CD4-positive, alpha-beta T cell treated with Interleukin-17A for 4 hours (primary cell): Measurements from ENCODE around the gene ANKS1B.
"Not testable (repeated sequence)": the region's sequence is repeated elsewhere in the genome, so short reads cannot be mapped to it uniquely, and the experiment has no call there.

Experiments
- DNase-seq: peaks from one replicate; pipeline ENCODE4 v3.0.0-alpha.2; 2020; ENCODE audit warnings: mixed read lengths

Gene ANKS1B

DNA sequence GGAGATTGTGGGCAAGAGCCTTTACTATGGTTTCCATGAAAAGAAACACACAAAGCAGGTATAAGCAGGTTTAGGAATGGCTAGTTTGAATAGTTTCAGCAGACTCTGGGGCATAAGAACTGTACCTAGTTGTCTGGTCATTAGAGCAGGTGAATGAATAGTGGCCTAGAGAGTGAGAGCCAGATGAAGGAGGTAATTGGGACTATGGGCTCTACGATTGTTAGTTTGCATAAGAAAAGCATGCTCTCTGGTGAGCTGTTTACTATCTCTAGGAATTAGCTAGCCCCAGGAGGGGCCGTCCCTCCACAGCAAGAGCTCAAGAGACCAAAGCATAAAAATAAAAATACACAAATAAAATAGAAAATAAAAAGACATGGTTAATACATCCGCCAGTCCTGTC, 734.6 kb downstream of the ANKS1B start:
- no peak for DNase-seq

DNA sequence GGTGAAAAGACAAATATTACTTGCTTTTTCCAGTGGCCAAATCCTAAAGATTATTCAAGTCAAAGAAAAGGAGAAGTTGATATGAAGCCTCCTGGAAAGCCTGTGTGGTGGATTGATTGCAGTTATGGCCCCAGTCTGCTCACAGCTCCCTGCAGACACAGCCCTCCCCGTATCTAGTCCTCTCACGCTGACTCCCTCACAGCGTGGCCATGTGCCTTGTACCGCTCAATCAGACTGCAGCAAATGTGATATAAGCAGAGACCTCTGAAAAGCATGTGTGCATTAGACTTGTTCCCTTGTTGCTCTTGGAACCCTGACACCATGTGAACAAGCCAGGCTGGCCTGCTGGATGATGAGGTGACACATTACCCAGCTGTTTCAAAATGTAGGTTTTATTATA, 735.2 kb downstream of the ANKS1B start:
- no peak for DNase-seq

DNA sequence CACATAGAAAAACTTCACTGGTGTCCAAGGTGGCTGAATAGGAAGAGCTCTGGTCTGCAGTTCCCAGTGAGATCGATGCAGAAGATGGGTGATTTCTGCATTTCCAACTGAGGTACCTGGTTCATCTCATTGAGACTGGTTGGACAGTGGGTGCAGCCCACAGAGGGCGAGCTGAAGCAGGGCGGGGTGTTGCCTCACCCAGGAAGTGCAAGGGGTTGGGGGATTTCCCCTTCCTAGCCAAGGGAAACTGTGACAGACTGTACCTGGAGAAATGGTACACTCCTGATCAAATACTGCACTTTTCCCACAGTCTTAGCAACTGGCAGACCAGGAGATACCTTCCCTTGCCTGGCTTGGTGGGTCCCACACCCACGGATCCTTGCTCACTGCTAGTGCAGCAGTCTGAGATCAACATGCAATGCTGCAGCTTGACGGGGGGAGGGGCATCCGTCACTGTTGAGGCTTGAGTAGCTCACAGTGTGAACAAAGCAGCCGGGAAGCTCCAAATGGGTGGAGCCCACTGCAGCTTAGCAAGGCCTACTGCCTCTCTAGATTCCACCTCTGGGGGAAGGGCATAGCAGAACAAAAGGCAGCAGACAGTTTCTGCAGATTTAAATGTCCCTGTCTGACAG, 746.7 kb downstream of the ANKS1B start:
- not testable (repeated sequence) for DNase-seq

DNA sequence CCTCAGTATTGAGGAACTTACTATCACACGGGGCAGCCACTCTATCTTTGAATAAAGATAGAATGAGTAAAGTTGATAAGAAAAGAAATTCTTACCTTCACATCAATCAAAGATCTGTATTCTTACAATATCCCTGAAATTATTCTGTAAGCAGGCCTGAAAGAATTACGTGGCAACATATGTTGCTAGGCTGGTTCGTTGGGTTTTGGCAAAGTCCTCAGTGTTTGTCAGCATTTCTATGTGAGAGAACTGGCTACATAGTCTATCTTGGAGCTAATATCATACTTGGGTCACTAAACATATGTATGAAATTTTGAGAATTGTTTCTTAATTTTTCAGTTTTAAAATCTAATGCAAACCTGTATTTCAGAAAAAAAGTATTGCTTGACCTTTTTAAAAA, 749.4 kb downstream of the ANKS1B start:
- no peak for DNase-seq

DNA sequence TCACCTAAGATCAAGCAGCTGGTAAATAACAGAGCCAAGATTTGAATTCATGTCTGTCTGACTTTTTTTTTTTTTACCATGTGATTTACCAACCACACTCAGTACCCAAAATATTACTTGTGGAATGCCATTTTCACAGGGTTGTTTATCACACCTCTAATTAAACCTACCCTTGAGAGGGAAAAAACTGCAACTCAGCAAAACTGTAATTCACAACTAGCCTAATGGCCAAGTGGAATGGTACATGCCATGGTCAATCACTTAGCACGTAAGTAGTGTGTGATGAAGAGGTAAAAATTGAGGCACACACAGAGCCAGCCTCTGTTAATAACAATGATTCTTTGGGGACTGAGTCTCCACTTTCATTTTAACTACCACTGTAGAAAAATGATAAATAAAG, 750.0 kb downstream of the ANKS1B start:
- DNase-seq: no peak

DNA sequence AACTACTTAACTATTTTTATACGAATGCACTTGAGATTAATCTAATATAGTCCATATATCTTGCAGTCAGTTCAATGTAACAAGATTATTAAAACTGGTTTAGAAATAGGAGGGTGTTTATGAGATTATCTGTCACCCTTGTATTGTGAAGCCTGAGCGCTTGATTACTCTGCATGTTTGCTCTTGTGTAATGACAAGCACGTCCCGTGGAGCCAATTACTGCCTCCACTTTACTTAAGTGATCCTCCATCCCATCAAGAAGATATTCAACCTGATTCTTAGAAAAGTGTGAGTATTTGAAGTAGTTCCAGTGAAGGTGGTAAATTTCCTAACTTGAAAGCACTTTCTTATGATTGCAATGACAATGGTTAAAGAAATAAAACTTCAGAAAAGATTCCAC, 752.4 kb downstream of the ANKS1B start:
- DNase-seq: no peak

DNA sequence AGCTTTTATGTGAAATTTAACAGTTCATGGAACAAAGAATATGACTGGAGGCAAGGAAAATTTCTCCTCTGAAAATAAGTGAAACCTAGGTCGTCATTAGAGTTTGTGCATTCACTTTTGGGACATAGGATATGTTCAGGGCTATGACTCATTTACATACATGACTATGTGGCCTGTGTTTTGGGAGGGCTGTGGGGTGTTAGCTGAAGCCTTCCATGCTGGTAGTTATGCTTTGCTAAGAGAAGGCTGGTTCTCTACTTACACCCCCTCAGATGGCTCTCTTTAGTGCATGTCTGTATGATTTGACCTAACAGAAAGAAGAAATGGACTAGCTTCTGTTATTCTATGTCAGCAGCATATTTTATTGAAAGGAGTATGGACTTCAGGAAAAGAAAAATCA, 753.7 kb downstream of the ANKS1B start:
- DNase-seq: no peak

DNA sequence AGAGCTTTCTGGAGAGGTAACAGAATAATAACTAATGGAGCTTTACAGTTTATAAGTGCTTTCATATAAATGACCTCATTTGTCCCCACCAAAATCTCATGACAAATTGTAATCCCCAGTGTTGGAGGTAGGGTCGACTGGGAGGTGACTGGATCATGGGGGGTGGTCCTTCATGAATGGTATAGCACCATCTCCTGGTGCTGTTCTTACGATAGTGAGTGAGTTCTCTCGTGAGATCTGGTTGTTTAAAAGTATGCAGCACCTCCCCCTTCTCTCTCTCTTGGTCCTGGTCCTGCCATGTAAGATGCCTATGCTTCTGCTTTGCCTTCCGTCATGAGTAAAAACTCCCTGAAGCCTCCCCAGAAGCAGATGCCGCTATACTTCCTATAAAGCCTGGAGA, 760.5 kb downstream of the ANKS1B start:
- DNase-seq: no peak

DNA sequence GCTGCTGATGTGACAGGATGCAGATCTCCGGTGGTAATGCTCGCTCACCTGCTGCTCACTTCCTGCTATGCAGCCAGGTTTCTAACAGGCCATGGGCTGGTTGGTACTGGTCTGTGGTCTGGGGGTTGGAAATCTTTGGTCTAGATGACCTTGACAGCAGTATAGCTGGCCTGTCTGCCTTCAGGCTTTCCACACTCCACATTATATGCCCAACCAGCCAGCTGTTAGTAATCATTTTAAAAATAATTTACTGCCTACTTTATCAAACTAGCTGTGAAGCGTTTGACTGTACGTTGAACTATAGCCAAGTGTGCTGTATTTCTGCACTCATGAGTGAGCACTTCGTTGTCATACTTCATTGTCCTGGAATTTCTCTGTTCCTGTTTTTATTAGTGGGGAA, 761.2 kb downstream of the ANKS1B start:
- DNase-seq: no peak

DNA sequence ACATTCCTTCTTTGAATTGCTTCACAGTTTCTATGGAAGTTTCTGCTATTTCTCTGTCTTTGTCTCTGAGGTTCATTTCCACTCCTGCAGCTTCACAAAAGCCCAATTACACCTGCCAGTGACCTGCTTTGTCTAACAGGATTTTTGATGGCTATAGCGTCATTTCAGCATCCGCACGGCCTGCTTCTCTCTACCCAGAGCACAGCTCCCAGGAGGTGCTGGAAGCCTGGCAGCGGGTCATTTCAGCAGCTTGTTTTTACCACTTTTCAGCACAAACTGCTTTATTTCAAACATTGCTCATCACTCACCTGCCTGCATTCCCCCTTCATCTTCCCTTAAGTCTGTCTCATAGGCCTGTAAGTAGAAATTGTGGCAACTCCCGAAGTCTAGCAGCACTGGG, 771.7 kb downstream of the ANKS1B start:
- no peak for DNase-seq

DNA sequence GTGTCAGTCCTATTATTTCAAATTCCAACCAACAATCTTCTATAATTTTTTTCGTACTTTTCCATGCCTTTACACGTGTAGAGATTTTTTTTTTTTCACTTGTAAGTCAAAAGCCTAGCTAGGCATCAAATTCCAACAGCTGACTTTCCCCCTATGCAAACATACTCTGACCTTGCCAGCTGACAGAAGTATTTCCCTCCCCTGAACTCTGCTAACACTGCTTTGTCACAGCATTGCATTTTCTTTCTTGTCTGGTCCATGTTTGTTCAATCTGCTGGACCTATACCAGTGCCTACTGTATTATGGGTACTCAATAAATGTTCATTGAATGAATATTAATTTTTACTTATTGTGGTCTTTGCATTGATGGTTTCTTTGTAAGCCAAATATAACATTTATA, 772.5 kb downstream of the ANKS1B start:
- no peak for DNase-seq

DNA sequence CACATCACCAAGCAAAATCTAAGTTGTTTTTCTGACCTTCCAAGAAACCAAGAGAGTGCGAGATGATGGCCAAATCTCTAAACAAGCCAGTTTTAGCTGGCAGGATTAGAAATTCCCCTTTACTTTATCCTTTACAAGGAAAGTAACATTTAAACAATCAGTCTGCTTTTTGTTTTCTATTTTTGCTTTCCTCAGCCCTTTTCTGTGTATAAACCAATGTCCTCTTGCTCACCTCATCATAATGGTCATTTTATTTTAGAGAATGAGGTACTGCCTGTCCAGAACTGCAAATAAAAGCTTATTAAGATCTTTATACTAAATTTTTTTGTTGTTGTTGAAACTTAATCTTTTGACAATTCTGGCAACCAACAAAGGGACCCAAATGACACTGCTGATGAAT, 779.6 kb downstream of the ANKS1B start:
- no peak for DNase-seq

DNA sequence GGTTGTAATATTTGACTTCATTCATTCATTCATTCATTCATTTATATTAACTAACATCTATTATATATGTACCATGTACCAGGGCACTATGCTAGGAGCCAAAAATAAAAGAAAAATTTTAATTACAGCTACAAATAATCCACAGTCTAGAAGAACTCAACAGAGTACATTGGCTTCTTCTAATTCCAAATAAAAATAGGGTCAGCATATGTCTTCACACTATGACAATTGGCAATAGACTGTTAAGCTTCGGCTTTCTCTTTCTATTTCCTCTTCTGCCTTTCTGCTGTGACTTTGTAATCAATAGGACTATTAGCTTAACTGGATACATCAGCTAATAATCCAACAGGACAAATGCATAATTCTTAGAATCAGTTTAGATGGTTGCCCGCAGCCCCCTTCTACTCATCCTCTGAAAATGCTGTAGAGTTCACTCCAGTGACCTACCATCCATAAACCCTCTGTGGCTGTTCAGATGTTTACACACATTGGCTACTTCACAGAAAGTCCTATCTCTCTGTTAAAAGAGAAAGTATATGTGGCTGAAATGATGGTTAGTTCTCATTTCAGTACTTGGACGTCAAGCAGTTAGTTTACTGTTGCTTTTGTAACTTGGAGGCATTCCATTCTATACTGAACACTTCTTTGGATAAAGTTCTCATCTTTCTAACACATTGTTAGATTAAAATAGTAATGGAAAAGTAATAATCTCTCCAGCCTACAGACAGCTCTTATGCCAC, 782.7 kb downstream of the ANKS1B start:
- no peak for DNase-seq

DNA sequence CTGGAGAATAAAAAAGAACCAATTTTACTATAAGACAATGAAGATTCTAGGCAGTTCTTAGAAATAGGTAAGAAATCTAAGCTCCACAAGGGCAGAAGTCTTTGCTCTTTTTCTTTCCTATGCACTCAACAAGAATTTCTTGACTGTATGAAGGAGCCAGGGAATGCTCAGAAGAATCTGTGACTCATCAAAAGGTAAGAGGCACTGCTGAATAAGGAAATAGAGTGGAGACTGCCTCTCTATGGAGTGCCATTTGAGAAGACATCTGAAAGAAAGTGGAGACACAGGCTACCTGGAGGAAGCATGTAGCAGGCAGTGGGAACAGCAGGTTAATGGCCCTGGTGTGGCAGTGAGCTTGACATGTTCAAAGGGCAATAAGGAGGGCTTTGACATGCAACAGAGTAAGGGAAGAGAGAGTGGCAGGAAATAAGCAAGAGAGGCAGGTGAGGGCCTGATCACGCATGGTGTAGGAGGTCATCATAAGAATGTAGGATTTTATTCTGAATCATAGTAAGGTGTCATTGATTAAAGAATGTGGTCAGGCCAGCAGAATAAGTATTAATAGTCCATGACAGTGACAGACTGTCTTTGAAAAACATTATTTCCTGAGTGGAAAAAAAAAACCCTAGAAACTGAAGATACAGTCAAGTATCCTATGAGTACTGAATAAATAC, 783.9 kb downstream of the ANKS1B start:
- no peak for DNase-seq

DNA sequence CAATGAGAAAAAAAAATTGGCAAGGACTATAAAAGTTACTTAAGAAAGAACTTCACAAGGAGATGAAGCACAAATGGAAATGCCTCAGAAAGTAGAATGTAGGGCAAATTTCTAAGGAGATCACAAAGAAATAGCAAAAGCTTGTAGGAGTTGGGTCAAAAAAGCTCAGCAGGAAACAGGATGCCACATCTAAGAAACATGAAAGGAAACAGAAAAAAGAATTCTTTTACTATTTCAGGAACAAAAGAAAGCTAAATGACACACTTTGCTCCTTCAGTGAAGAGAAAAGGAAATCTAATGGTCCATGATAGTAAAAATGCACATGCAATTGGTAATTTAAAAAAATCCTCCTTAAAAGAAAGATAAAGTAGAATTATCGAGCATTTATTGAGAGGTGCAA, 789.3 kb downstream of the ANKS1B start:
- DNase-seq: no peak

DNA sequence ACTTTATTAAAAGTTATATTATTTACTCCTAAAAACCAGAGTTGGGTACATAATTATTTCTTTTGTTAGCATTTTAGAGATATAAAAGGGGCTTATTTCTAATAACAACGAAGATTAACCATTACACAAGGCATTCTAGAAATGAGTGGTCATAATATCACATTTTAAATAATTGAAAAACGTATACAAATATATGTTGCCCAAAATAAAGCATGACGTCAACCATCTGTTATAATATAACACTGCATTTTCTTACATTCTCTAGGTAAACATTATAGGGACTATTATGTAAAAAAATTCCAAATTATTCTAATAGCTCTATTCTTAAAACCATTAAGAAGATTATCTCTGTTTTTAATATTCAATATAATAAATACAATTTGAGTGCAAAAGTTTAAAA, 792.2 kb downstream of the ANKS1B start:
- DNase-seq: no peak

DNA sequence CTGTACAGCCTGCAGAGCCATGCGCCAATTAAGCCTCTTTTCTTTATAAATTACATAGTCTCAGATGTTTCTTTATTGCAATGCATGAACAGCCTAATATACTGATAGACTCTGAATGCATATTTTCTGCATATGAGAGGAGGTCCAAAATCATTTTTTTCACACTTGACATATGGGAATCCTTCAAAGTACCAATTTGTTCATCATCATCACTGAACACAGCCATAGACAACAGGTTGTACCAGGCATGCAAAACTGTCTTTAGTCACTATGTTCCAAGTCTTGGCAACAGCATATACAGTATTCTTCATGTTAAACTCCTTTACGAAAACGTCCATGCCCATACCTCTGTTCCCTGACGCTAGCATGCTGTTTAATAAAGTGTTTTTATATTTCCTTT, 807.9 kb downstream of the ANKS1B start:
- no peak for DNase-seq

DNA sequence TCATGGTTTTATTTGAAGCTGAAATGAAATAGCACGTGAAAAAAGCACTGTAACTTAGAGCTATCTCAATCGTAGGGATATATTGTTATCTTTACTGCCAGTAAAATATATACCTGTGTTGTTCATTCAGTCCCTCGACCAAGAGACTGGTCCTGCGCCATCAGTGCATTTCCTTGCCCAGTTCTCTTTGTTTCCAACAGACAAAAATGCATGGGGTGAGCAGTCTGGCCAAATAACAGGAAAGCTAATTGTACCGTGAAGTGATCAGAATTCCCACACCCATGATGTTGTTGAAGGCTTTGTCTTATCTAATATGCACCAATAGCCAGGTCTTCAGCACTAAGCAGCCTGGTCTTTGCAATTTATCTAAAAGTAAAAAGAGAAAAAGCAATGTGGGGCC, 814.3 kb downstream of the ANKS1B start:
- no peak for DNase-seq

DNA sequence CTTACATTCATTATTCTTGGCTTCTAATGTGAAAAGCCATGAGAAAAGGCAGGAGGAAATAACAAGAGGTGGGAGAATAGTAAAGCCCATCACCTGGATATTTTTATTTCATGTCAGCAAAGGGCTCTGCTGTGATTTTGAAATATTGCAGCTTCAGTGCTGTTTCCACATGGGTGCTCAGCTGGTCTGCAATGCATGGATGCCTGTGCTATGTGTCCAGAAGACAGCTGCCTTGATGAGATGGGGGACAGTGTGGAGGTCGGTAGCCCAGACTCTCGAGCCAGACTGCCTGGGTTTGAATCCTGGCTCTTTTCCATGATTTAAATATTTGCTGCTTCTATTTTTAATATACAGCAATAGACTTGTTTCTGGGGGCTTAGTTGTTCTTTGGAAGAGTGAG, 814.7 kb downstream of the ANKS1B start:
- no peak for DNase-seq

DNA sequence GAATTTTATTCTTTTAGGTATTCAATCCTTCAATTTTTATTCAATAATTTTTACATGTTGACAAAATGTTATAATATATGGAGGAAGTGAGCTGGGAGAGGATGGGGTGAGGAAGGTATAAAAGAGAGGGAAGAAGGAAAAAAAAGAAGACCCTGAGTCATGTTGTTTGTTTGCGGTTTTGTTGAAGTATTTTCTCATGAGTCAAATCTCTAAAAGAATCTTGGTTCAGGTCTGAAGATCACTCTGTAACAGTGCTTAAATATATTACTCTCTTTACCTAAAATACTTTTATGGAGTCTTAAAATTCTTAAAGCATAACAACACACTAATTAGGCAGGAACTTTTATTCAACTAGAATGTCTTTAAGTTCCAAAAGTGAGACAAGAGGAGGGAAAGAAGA, 826.8 kb downstream of the ANKS1B start:
- no peak for DNase-seq

DNA sequence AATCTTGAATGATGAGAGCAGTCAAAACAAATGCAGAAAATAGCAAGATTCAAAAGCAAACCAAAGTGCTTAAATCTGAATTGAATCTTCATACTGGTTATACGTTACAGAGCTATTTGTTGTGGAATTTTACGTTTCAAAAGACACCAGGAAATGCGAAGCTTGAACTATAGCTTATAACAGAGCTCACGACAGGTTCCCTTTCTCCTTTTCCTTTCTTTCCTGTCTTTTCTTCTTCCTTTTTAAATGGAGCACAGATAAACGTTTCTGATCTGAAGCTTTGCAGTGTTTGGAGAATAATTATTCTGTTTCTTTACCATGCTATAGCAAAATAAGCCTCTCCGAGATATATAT, 829.8 kb downstream of the ANKS1B start:
- DNase-seq: no peak

DNA sequence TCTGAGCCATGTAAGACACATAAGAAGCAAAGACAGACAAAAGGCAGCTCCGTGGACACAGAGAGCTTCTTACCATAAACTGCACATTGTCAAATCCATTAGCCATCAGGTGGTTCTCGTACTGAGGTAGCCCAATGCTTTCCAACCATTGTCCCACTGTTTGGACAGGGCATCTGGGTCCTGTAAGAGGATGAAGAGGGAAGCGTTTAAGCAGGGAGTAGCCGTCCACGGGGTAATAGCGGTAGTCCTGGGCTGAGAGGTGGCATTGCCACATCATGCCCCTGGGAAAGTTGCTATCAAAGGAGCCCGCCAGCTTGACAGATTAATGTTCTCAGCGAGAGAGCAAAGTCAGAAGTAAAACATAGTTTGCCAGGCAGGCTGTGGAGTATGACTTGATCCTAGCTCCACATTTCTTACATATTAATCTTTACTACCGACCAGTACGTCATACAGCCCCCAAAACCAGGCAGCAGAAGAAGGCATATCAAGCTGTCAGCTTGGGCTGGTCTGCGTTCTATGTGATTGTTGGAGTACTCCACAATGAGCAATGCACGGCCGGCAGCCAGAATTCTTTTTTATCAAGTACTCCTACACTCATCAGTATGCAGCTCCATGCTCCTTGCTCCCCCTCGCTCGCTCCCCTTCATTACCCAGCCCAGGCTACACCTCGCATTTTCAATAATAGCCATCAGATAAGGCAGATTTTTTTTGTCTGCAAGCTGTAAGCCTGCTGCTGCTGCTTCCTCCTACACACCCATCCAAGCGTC, 830.3 kb downstream of the ANKS1B start:
- no peak for DNase-seq

DNA sequence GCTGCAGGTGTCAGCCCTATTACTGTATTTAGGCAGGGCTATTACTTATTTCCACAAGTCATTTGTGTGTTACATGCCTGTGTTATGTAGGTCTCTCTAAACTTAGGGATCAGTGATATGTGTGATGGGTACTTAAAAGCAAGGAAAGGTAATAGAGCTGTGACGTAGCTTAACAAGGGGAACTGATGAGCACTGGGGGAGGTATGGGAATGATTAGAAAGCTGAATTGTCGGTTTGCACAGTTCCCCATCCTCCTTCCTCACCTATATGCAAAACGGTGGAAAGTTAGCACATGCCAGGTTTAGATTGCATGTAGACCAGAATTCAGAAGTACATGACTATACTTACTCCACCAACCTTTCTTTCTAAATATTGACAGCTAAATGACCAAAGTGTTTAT, 831.4 kb downstream of the ANKS1B start:
- no peak for DNase-seq

DNA sequence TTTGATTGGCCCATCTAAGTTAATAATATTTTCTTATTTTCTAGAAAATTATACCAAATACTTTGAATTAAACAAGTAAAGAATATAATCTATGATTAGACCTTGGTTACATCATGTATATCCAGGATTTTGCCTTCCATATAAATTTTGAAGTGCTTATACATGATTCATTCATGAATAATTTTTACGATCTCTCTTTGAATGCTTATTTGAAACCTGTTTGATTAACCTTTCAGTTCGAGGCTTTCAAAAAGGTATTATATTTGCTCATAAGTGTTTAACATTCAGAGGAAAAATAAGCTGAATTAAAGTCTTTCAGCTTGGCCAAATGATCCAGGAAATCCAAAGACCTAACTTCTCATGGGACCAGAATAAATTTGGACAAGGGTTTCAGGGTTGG, 832.4 kb downstream of the ANKS1B start:
- DNase-seq: no peak
